HL-60 (cell line): ENCODE data around the gene TBXAS1.

Source experiments
- DNase-seq, 2 experiments: peaks; one replicate each; pipeline ENCODE4 v3.0.0-alpha.2; 2010 to 2020; ENCODE audit warnings: low read depth in 1 of 2, low spot score in 1 of 2
- H3K27ac ChIP-seq: fragments of 250-450 bp; sonication (Bioruptor Pico); replicated peaks from 2 replicates; pipeline ENCODE4 v1.5.1; 2020; ENCODE audit warnings: mild to moderate bottlenecking, moderate library complexity
- H3K27me3 ChIP-seq: fragments of 250-450 bp; sonication (Bioruptor Pico); 2 replicates; pipeline ENCODE4 v1.5.1; 2021; ENCODE audit warnings: mild to moderate bottlenecking, moderate library complexity; ENCODE audit not compliant: insufficient read depth, poor library complexity, severe bottlenecking
- H3K4me3 ChIP-seq: replicated peaks from 2 replicates; pipeline ENCODE4 v1.5.1; 2011; ENCODE audit warnings: mild to moderate bottlenecking, control low read depth, low read length; ENCODE audit not compliant: insufficient read depth
- CTCF ChIP-seq: IDR thresholded peaks from one replicate; pipeline ENCODE4 v1.5.1; 2011; ENCODE audit warnings: low read length, control low read depth, inconsistent platforms; ENCODE audit not compliant: insufficient read depth
- GABPA ChIP-seq: IDR thresholded peaks from 2 replicates; pipeline ENCODE4 v1.6.1; 2012; ENCODE audit warnings: low read depth
- POLR2AphosphoS5 ChIP-seq: IDR thresholded peaks from 2 replicates; pipeline ENCODE4 v1.6.1; 2012; ENCODE audit warnings: low read depth
- REST ChIP-seq: IDR thresholded peaks from 2 replicates; pipeline ENCODE4 v1.6.1; 2012; ENCODE audit warnings: low read depth; ENCODE audit not compliant: insufficient replicate concordance
- SPI1 ChIP-seq: IDR thresholded peaks from 2 replicates; pipeline ENCODE4 v1.6.1; 2012; ENCODE audit warnings: low read depth, mild to moderate bottlenecking, borderline replicate concordance

TBXAS1 gene

GRCh38 chr7:139915268-139915863 is 86.3 kb downstream of the TBXAS1 start:
- no peak overlapping the region for H3K27ac ChIP-seq

GRCh38 chr7:139915864-139916716 is 87.0 kb downstream of the TBXAS1 start:
- H3K27me3 ChIP-seq = no peaks in the 10 kb centered on the region
- no peak overlapping the region for H3K4me3 ChIP-seq
- no peak for TF ChIP-seq CTCF
- TF ChIP-seq GABPA = no peak
- DNase-seq = peak; percentile 68 to 75
- H3K27ac ChIP-seq = no peak overlapping the region

More at GRCh38 chr7:139915268-139915863, 86.3 kb downstream of the TBXAS1 start:
- Histone ChIP-seq H3K4me3 (no peak overlapping the region), H3K27me3 (no peaks in the 10 kb centered on the region)
- DNase-seq = no peak
- TF ChIP-seq SPI1 (no peak), POLR2AphosphoS5 (no peak), REST (no peak)

GRCh38 chr7:139916717-139917395 is 87.8 kb downstream of the TBXAS1 start:
- H3K4me3 ChIP-seq = no peak overlapping the region
- no peaks in the 10 kb centered on the region for H3K27me3 ChIP-seq
- no peak for DNase-seq
- H3K27ac ChIP-seq = no peak overlapping the region
- no peak for TF ChIP-seq REST
- TF ChIP-seq SPI1 = no peak
- TF ChIP-seq GABPA = no peak
- no peak for TF ChIP-seq CTCF
- TF ChIP-seq POLR2AphosphoS5 = no peak

GRCh38 chr7:139917851-139918250 is 88.8 kb downstream of the TBXAS1 start:
- TF ChIP-seq SPI1 (no peak), CTCF (no peak)
- Histone ChIP-seq H3K27me3 (no peaks in the 10 kb centered on the region), H3K27ac (no peak overlapping the region), H3K4me3 (no peak overlapping the region)
- DNase-seq = no peak
